GM18858 (cell line): ENCODE measurements around the gene DDX60.
"Not testable (repeated sequence)": the region's sequence is repeated elsewhere in the genome, so short reads cannot be mapped to it uniquely, and the experiment has no call there.

Experiments
- ATAC-seq: cut with Tn5 transposase; IDR thresholded peaks from one replicate; pipeline ENCODE4 v1.9.1; 2021; ENCODE audit not compliant: unreplicated experiment

The DDX60 gene

DNA sequence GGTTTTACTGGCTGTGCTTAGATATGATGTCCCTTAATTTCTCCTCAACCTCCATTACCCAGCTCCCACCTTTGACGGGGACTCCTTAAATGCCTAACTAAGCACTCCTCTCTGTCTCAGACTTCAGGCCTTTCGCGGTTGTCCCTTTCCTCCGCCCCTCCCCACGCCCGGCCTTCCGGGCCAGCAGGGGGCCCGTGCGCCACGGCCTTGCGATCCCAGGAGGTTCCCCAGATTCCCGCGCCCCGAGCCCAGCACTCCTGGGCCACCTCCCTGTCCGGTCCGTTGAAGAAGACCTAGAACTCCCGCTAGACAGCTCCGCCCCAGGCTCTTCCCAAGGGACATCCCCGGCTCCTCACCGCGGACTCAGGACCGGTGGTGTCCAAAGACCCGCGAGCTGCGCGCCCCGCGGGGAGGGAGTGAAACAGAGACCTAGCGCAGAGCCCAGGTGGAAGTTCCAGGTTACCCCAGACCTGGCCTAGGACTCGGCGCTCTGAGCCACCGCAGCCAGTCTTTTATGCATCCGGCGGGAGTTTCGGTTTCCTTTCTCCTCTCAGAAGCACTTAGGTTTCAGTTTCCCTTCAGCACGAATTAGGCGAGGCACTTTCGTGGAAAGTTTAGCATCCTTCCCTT, at the start of gene DDX60:
TSS of gene DDX60 (minus strand) at position 487 of the 630 bp plus-strand sequence. CDS start 7,493 bp downstream, outside the sequence.
- peak; percentile 96 for ATAC-seq

DNA sequence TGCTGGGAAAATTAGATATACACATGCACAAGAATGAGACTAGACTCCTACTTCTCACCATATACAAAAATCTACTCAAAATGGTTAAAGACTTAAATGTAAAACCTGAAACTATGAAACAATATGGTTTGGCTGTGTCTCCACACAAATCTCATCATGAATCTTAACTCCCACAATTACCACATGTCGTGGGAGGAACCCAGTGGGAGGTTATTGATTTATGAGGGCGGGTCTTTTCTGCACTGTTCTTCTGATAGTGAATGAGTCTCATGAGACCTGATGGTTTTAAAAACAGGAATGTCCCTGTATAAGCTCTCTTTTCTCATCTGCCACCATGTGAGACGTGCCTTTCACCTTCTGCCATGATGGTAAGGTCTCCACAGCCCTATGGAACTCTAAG, 48.5 kb upstream of the DDX60 start:
- no peak for ATAC-seq

DNA sequence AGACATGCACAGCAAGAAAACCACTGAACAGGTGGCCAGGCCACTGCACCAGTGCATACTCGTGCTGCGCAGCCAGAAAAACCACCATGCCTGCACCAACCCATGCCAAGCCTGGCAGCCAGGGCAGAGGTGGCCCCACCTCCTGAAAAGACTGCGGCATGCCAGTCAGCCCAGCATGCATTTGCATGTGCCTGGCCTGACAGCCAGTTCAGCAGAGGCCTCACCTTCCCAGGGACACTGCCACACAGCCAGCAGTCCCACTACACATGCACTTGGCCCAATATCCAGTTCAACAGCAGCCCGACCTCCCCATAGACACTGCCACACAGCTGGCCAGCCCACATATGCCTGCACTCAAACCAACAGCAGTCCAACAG, 43.5 kb upstream of the DDX60 start:
- no peak for ATAC-seq

- ATAC-seq: no peak
Observed at GRCh38 chr4:168361365-168362024, 42.9 kb upstream of the DDX60 start.

DNA sequence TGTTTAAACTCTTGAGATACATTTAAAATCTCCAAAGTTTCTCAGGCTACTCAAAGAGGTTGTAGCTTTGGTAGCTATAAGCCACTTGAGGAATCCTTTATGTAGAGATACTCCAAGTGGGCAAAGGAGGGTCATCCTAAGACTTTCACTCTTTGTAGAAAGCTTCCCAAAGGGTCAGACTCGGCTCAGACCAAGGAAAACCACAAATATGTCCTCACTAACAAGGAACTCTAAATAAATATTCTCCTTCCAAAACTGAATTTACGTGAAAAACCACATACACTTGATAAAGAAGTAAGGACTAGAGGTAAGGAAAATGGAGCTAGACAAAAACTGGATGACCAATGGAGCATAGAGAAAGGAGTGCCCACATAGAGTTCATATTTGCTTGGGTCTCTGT, 41.7 kb upstream of the DDX60 start:
- no peak for ATAC-seq

DNA sequence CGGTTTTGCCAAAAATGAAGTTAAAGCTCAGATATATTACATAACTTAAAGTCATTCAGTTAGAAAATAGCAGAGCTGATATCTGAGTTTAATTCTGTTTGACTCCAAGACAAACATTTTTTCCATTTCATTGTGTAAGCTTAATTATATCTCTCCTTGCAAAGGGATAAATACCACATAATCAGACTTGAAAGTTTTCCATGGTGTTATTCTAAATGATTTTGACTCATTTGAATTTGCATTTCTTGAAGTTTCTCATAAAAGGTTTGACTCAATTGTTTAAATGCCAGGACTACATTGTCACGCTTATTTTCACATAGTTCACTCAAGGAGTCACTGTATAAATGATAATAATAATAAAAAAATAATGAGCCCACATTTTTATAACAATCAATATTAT, 39.4 kb upstream of the DDX60 start:
- ATAC-seq: no peak

- no peak for ATAC-seq
Observed at GRCh38 chr4:168353746-168354145, 35.2 kb upstream of the DDX60 start.

DNA sequence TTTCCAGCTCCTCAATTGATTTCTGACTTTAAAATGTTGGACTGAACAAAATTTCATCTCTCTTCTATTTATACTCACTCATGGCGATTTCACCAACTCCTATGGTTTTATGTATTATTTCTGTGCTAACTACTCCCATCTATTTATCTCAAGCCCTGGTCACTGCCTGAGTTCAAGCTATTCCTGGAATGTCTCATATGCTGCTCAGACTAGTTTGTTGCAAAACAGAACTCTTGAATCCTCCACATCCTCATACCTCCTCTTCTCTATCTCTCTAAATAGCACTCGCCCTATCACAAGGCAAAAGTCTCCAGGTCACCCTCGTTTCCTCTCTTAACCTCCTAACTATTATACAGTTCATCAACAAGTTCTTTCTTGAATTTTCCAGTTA, 19.0 kb upstream of the DDX60 start:
- no peak for ATAC-seq

- no peak for ATAC-seq
Observed at GRCh38 chr4:168336837-168337549, 18.4 kb upstream of the DDX60 start.

DNA sequence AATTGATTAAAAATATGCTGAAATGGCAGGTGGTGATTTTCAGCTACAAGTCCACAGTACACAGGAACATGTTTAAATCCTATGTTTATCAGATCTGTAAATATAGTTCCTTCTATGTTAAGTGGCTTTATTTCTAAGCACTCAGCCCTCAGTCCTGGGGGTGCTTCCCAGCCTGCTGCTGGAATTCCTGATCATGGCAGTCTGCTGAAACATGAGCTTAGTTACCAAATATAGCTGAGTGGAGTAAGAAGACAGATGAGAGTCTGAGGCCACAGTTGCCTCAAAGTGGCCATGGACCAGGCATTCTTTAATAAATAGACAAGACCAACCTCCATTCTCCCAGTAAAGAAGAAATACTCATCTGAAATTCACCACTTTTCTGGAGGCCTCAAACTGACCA, 17.1 kb upstream of the DDX60 start:
- no peak for ATAC-seq

GRCh38 chr4:168334053-168334452, 15.5 kb upstream of the DDX60 start:
- ATAC-seq: no peak

- not testable (repeated sequence) for ATAC-seq
Observed at GRCh38 chr4:168330575-168330974, 12.0 kb upstream of the DDX60 start.

GRCh38 chr4:168325591-168325990, 7.0 kb upstream of the DDX60 start:
- ATAC-seq: no peak

DNA sequence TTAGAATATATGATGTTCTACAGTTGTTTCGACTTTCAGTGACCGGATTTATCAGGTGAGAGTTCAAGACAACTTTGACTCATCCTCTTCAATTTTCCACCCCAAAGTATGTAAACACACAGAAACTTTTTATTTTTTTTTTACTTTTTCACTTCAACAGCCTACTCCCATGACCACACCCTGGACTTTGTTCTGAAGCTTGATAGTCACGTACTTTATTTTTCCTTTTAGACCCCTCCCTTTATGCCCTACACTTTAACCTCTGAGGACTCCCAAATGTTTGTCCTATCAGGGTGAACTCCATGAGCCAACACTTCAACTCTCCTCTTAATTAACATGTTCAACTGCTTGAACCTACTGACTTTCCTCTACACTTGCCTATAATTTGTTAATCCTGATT, 2.5 kb upstream of the DDX60 start:
- ATAC-seq: no peak

- ATAC-seq: no peak
Observed at GRCh38 chr4:168319486-168320019, 1.0 kb upstream of the DDX60 start.

- ATAC-seq: no peak
Observed at GRCh38 chr4:168317621-168318020, 931 bp downstream of the DDX60 start.

DNA sequence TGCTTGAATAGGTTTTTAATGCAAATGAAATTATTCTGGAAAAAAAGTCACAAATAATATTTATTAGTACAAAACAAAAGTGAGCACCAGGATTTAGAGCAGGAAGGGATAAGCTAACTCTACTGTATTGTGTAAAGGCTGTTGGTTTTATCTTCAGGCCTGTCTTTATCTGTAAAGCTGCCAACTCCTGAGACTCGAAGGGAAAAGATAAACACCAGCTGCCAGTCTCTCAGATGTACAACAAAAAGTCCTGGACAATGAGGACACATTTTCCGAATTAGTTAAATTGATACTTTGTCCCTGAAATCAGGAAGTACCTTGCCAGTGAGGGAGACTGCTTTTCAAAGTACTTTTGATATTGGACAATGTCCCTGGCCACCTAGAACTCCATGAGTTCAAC, 8.8 kb downstream of the DDX60 start:
- ATAC-seq: no peak

DNA sequence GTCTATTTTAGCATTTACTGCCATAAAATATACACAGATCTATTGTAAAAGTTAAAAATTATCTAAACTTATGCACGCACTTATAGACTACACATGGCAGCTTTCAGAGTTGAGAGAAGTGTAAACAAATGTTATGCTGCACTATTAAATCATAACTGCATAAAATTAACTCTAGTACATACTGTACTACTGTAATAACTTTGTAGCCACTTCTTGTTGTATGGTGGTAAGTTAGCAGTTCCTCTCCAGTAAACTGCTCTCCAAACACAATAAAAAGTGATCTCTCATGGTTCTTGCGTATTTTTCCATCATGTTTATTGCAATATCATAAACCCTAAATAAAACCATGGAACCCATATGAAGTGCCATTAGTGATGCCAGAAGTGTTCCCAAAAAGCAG, 9.6 kb downstream of the DDX60 start:
- ATAC-seq: no peak

- no peak for ATAC-seq
Observed at GRCh38 chr4:168306476-168306875, 12.1 kb downstream of the DDX60 start.

DNA sequence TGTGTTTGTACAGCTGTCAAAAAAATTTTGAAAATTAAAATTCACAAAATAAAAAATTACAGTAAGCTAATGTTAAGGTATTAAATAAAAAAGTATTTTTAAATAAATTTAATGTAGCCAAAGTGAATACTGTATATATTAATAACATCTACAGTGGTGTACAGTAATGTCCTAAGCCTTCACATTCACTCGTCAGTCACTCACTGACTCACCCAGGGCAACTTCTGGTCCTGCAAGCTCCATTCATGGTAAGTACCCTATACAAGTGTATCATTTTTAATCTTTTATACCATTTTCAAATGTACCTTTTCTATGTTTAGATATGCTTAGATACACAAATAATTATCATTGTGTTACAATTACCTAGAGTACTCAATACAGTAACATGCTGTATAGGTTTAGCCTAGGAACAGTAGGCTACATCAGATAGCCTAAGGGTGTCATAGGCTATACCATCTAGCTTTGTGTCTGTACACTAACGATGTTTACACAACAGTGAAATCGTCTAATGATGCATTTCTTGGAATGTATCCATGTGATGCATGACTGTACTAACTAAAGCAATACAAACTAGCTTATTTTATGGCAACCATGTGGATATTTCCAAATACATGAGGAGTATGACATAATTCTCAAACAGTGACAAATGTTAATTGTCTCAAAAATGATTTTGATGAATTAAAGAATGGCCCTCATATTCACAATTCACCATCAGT, 13.7 kb downstream of the DDX60 start:
- no peak for ATAC-seq

- ATAC-seq: not testable (repeated sequence)
Observed at GRCh38 chr4:168303430-168303829, 15.1 kb downstream of the DDX60 start.
